ENCODE measurements around the gene HNRNPD. TPM values are rescaled to one million over a fixed set of nuclear protein-coding genes. Genes with fewer than 3 reads are reported as not detected.

HNRNPD gene
- polyA plus RNA-seq, 1 donor from 2014 or later = 233 TPM

Other genes starting within 250 kb of the HNRNPD start
- gene HNRNPDL, start 56.5 kb upstream of the HNRNPD start, polyA plus RNA-seq = 256 TPM
- gene ENOPH1, start 56.6 kb upstream of the HNRNPD start, polyA plus RNA-seq = 37.3 TPM
- not detected for gene TMEM150C, start 188.0 kb upstream of the HNRNPD start, polyA plus RNA-seq

All from IgD-negative memory B cell (primary cell).